Activated CD4-positive, alpha-beta T cell treated with anti-CD3 and anti-CD28 coated beads, Interleukin-2, Interleukin-4, amounts not matched to agents 100 ng/mL and 50 ng/mL, durations not matched to agents 16 hours and 8 hours (primary cell): ENCODE results near the gene CD6.
"Not testable (repeated sequence)": the region's sequence is repeated elsewhere in the genome, so short reads cannot be mapped to it uniquely, and the experiment has no call there.

Source experiments
- DNase-seq: peaks from one replicate; pipeline ENCODE4 v3.0.0-alpha.2; 2020; ENCODE audit warnings: low spot score

Gene CD6

DNA sequence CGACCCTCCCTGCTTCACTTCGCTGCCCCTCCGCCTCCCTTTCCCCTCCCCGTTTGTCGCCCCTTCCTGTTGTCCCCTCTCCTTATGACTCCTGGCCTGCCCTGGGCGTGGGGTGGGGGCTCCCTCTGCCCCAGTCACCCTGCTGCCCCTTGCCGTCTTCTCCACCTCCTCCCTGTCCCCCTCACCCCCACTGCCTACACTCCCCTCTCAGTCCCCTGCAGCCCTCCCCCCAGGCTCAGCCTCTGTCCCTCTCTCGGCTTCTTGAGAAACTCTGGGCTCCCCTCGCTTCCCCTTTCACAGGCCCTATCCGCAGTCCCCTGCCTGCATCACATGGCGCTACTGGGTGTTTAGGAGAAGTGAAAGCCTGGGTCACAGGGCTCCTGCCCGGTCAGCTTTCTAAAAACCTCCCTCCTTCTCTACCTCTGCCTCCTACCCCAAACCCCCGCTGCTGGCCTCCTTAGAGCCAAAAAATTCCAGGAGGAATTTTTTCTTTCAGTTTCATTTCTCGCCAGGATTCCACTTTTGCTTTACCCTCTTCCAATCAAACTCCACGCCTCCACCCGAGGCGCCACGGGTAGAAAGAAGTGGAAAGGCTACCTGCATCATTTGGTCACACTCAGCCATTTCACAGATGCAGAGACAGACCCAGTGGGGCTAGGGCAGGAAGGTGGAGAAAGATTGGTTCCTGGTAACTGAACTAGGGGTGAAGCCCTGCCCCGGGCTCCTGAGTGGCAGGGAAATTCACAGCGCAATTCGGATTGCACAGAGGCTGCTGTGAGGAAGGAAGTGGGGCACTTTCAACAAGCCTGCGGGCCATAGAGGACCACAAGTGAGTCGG, 19.4 kb upstream of the CD6 start, which contains the start of gene SLC15A3:
SLC15A3 (minus strand) TSS at position 273 of the 838 bp plus-strand sequence. CDS start 625 bp downstream, outside the sequence.
- no peak for DNase-seq

DNA sequence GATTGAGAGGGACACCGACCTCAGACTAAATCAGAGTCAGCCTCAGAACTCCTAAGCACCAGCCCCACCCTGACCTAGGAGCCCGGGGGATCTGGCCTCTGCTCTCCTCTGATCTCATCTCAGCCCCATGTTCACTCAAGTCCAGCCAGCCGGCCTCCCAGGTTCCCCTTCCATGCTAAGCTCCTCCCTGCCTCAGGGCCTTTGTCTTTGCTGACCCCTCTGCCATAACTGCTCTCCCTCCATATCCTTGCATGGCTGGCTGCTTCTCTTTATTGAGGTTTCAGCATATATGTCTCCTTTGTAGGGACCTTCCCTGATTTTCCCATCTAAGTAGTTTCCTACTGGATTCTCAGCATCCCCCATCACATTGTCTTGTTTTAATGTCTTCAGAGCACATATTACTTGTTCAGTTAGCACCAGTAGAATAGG, 18.7 kb upstream of the CD6 start:
- no peak for DNase-seq

DNA sequence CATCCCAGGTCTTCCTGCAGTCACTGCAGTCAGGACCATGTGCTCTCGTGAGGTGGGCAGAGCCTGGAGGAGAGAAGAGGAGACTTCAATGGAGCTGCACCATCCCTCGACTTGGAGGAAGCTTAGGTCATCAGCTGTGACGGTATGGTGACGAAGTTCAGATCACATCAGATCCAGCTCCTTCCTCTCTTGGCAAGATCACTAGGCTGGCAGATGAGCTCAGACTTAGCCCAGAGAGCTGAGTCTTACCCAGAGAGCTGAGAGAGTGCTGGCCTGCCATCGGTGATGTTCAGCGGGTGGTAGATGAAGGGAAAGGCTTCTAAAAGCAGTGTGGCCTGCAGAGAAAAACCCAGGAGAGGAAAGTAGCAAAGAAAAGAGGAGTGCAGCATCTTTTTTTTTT, 17.7 kb upstream of the CD6 start:
- no peak for DNase-seq

- no peak for DNase-seq
Measured at GRCh38 chr11:60954421-60954820, 17.1 kb upstream of the CD6 start.

- DNase-seq: no peak
Measured at GRCh38 chr11:60955571-60955970, 15.9 kb upstream of the CD6 start.

GRCh38 chr11:60957188-60957587, 14.3 kb upstream of the CD6 start:
- no peak for DNase-seq

DNA sequence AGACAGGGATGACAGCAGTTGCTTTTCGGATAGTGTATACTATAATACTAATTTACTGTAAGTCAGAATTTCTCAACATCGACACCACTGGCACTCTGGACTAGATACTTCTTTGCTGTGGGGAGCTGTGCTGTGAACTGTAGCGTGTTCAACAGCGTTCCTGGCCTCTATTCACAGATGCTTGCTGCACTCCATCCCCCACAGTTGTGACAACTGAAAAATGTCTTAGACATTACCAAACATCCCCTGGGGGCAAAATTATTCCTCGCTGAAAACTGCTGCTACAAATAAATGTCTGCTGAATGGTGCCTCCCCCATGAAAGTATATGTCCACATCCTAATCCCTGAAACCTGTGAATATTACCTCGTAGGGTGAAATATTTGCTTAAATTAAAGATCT, 12.0 kb upstream of the CD6 start:
- DNase-seq: no peak

DNA sequence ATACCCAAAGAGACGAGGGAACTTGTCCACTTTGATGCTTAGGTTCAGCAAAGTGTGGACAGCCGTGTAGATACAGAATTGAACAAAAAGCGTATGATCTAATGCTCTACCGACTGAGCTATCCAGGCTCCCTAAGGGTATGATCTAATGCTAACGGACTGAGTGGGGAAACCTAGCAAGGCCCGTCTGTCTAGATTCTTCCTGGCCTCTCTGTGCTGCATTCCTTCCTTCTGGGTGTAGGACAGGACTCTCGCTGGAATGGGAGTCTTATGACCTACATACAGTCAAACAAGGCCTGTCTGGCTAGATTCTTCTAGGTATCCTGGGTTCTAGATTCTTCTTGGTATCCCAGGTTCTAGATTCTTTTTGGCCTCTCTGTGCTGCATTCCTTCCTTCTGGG, 11.1 kb upstream of the CD6 start:
- no peak for DNase-seq

- no peak for DNase-seq
Measured at GRCh38 chr11:60964801-60965200, 6.7 kb upstream of the CD6 start.

DNA sequence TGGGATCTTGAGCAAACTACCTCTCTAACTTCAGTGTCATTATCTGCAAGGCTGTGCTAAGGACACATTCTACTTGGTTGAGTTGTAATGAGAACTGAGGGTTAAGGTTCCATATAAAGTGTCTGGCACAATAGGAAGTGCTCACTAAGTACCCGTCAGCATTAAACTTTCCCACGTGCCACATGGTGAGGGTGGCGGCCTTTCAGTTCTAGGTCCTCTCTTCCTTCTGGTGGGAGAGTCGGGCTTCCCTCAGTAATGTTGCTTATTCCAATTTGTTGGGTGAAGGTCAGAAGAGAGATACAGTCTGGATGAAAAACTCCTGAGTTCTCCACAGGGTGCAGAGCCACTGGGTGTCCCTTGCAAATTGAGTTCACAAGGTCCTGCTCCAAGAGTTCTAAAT, 4.6 kb upstream of the CD6 start:
- no peak for DNase-seq

DNA sequence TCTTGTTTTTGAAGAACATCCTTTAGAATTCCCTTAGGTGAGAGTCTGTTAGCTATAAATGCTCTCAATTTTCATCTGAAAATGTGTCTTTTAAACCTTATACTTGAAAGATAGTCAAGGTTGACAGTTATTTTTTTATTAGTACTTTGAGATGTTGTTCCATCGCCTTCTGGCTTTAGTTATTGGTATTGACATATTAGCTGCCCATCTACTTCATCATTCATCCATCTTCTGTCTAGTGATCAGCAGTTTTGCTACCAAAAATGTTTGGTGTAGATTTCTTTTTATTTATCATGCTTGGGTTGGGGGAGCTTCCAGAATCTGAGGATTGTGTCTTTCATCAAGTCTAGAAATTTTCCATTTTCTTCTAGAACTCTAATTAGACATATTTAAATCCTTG, 3.3 kb upstream of the CD6 start:
- no peak for DNase-seq

- peak; percentile 86 for DNase-seq
Measured at GRCh38 chr11:60970369-60970774, 1.1 kb upstream of the CD6 start.

DNA sequence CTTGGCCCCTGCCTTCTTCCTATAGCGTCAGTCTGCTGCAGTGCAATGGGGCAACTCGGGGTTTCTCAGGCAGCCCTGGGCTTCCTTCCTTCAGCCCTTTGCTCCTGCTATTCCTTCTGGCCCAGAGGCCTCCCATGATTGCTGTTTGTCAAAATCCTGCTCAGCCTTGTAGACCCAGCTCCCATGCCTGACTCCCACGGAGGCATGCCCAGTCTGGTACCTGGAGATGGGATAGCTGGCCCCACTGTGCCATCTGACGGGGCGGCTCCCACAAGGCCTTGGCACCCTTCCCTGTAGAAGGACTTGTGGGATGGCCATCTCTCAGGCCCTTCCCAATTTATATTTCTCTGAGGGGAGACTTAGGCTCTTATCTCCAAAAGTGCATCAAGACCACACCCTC, 590 bp upstream of the CD6 start:
- no peak for DNase-seq

DNA sequence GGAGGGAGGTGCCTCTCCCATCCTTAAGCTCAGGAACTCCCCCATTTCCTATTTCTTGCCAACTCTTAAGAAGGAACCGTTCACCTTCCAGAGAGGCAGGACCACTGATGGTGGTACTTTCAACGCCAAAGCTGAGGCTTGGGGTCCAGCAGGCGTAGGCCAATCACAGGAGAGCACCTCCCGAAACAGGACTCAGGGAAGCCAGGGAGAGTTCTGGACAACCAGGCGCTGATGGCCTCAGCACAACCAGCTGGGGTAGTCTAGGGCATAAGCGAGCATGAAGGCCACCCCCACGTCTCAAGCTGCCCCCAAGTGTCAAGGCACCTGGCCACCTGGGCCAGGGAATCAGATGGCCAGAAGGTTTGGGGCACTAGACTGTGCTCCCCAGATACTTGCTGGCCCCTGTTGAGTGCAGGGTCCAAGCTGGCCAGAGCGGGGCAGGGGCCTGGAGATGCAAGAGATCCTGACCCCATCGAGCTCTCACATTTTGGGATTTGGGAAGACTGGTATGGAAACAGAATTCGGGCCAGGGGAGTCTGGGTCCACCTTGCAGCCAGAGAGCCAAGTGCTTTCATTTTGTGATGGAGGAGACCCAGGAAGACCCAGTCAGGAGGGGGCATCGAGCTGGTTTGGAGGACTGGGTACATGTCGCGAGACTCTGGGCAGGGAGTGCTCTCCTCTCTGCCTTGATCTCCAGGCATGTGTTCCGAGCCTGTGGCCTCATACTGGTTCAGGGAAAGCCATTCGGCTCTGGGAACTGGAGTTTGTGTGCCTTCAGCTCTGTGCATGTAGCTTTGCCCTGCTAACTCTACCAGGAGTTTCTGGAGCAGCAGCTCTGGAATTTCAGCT, 926 bp downstream of the CD6 start:
- no peak for DNase-seq

GRCh38 chr11:60973699-60974098, 2.2 kb downstream of the CD6 start:
- DNase-seq: no peak

- DNase-seq: not testable (repeated sequence)
Measured at GRCh38 chr11:60974316-60974715, 2.8 kb downstream of the CD6 start.

GRCh38 chr11:60974726-60975125, 3.2 kb downstream of the CD6 start:
- no peak for DNase-seq

DNA sequence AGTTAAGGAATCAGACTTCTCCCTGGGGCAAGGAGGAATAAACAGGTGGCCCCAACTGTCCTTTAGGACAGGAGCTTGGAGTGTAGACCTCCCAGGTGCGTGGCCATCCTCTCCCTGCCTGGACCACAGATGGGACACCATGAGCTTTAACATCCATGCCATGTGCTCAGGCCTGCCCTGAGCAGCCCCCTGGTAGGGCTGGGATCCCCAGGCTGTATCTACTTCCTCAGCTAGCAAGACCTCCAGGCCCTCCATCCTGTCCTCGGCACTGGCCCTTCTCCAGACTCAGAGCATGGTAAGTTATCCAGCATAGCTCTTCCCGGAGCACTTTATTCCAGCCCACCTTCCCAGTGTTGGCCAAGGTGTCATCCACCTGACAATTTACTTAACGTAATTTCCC, 5.7 kb downstream of the CD6 start:
- DNase-seq: no peak

GRCh38 chr11:60977836-60978235, 6.4 kb downstream of the CD6 start:
- no peak for DNase-seq

GRCh38 chr11:60978546-60979380, 7.3 kb downstream of the CD6 start:
- DNase-seq: peak; percentile 75

DNA sequence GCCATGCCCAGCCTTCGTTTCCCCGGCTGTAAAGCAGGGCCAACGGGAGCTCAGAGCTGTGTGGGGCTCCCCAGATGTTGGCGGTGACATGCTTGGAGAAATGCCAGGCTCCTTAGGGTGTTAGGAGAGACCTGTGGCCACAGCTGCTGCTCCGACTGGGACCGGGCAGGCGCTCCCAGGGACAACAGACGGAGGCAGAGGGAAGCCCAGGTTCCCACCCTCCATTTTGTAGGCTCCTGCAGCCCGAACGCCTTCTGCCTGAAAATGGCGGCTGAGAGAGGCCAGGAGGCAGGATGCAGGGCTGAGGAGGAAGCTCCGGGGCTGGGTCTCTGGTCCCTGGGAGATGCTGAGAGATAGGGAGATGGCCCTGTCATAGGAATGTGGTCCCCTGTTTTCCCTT, 10.0 kb downstream of the CD6 start:
- no peak for DNase-seq

DNA sequence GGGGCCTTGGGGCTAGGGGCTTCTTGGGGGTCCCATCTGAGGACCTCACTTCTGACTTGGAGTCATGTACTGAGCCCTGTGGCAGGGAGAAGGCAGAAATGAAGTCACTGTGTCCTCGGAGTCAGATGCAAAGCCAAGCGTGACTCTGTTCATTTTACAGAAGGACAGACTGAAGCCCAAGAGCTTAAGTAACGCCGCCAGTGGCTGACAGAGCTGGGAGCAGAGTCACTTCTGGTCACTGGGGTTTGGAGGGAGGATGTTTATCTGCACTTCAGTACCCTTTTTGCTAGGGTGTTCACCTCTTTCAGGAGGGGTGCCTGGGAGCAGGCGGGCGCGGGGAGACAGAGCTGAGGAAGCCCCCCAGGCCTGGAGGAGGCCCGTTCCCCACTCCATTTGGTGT, 10.7 kb downstream of the CD6 start:
- DNase-seq: no peak
